Inferior parietal cortex (tissue), 1 donor: ENCODE data around the gene TIMM22.
"Not testable (repeated sequence)": the region's sequence is repeated elsewhere in the genome, so short reads cannot be mapped to it uniquely, and the experiment has no call there.

Experiments used
- DNase-seq: peaks from one replicate; pipeline ENCODE4 v3.0.0-alpha.2; 2016; ENCODE audit errors: extremely low spot score

Gene TIMM22

DNA sequence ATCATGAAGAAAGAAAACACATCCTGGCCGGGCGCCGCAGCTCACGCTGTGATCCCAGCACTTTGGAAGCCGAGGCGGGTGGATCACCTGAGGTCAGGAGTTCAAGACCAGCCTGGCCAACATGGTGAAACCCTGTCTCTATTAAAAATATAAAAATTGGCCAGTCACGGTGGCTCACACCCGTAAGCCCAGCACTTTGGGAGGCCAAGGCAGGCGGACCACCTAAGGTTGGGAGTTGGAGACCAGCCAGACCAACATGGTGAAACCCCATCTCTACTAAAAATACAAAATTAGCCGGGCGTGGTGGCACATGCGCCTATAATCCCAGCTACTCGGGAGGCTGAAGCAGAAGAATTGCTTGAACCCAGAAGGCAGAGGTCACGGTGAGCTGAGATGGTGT, 25.1 kb upstream of the TIMM22 start:
- DNase-seq = not testable (repeated sequence)

DNA sequence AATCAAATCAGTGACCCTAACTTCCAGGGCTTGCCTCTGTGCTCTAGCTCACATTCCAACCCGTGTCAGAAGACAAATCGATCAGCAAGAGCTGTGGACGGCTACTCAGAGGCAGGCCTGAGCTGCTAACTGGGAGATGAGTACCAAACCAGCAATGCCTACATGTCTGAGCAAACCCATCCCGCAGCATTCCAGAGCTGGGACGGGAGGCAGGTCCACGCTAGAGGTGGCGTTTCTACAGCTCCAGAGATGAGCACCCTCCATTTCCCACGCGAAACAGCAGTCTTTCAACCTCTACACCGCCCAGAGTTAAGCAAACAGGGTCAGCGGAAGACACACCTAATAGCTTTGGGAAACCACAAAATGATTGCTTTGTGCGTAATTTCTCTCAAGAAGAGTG, 23.9 kb upstream of the TIMM22 start:
- DNase-seq = no peak

GRCh38 chr17:974778-975177, 22.2 kb upstream of the TIMM22 start:
- DNase-seq = not testable (repeated sequence)

DNA sequence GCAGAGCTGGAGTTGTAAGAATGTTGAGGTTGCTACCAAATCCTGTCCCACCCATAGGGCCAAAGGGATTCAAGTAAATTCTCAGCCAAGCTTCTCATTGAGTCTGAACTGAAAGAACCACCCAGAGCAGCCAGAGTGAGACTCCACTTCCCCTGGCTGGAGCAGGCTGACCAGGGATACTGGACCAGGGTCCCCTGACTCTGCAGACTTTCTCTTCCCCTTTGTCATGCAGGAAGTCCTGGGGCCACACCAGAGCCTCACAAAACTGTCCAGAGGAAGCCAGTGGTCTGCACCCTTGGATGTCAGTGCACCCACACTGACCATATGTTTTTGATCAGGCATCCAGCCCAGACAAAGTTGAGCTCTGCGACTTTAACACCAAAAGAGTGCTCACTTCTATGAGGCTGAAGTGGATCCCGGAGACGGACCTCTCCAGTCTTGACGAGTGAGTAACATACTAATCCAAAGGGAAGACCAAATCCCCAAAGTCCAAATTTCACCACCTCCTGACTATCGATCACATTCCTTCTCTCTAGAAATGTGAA, 21.5 kb upstream of the TIMM22 start:
- DNase-seq = no peak

- DNase-seq = no peak
Observed at GRCh38 chr17:976312-976711, 20.6 kb upstream of the TIMM22 start.

- no peak for DNase-seq
Observed at GRCh38 chr17:977166-977565, 19.8 kb upstream of the TIMM22 start.

GRCh38 chr17:978103-979093, 18.5 kb upstream of the TIMM22 start:
- no peak for DNase-seq

- DNase-seq = no peak
Observed at GRCh38 chr17:979212-979538, 17.8 kb upstream of the TIMM22 start.

DNA sequence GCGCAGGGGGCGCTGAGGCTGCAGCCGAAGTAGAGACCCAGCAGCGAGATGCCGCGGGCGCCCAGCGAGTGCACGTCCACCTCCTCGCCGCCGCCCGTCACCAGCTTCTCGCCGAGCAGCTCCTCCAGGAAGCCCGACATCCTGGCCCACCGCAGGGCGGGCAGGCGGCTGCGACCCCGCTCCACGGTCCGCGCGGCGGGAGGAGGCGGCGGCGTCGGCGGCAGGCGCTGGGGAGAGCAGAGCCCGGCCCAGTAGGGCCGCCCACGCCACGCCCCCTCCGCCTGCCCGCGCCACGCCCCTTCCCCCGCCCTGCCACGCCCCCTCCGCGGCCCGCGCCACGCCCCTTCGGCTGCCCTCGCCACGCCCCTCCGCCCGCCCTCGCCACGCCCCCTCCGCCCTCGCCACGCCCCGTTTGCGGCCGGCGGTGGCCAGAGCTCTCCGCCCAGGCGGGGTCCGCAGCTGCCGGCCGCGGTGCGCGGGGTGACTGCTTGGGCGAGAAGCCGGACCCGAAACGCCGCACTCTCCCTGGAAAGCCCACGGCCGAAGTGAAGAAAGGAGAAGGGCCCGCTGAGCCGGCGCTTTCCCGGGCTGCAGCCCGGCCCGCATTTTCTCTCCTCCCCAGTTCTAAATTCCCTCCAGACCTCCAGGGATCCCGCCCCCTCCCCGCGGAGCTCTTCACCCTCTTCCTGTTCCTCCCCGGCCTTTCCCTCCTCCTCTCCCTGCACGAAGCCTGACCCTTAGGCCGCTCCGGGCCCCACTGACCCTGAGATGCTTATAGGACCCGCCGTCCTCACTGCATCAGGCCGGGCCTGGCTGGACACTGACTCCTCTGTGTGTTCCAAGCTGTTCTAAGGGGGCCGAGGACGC, 17.2 kb upstream of the TIMM22 start, which contains the start of gene NXN:
NXN (minus strand) TSS at position 238 of the 867 bp plus-strand sequence.
- no peak for DNase-seq

DNA sequence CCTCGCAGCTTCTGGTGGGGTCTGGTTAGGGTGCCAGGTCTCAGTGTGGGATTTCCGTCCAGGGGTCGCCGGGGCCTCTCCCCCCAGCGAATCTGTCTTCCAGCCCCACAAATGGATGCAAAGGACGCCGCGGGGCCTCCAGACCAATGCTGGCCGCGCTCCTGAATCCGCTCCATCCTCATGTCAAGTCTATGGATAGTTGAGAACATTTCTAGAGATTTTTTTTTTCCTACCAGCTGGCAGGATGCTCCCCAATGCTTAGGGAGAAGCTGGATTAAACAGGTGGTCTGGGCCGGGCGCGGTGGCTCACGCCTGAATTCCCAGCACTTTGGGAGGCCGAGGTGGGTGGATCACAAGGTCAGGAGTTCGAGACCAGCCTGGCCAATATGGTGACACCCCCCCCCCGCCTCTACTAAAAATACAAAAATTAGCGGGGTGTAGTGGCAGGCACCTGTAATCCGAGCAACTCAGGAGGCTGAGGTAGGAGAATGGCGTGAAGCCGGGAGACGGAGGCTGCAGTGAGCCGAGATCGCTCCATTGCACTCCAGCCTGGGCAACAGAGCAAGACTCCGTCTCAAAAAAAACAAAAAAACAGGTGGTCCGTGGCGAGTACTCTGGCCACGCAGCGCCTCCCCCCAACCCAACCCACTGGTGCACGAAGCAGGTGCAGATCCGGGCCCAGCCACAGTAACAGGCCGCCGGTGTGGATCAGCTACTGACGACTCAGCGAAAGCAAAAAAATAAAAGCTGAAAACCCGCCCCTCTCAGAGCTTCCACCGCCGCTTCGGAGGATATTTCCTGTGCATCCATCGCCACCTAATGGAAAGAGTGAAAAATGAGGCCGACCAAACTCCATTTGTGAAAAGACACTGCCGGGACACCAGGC, 16.3 kb upstream of the TIMM22 start:
- DNase-seq = peak; percentile 92

- no peak for DNase-seq
Observed at GRCh38 chr17:981292-981658, 15.7 kb upstream of the TIMM22 start.

DNA sequence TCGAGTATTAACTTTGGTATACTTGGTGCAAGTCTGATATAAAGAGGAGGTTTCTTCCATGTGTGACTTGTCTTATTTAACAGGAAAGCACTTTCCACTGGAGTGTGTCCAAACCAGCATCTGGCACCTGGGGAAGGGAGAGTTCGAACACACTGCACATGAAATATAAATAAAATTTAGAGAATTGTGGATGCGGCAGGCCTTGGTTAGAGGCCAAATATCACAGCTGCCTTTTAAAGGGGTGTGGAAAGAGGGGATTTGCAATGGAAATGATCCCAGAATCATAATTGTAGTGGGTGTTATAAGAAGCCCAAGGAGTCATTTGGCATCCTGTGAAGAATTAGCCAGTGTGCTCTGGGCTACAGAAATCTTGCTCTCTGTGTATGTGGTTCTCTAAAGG, 13.0 kb upstream of the TIMM22 start:
- no peak for DNase-seq

GRCh38 chr17:986322-986929, 10.5 kb upstream of the TIMM22 start:
- no peak for DNase-seq

- no peak for DNase-seq
Observed at GRCh38 chr17:987931-988330, 9.0 kb upstream of the TIMM22 start.

GRCh38 chr17:988561-988960, 8.4 kb upstream of the TIMM22 start:
- no peak for DNase-seq

GRCh38 chr17:992933-993332, 4.0 kb upstream of the TIMM22 start:
- no peak for DNase-seq

GRCh38 chr17:995324-995723, 1.6 kb upstream of the TIMM22 start:
- DNase-seq = not testable (repeated sequence)

GRCh38 chr17:998111-998510, 1.2 kb downstream of the TIMM22 start:
- no peak for DNase-seq

- no peak for DNase-seq
Observed at GRCh38 chr17:1000597-1001461, 3.9 kb downstream of the TIMM22 start.
